ENCODE results near the gene BRD9.

- TF ChIP-seq, protein P1, sequence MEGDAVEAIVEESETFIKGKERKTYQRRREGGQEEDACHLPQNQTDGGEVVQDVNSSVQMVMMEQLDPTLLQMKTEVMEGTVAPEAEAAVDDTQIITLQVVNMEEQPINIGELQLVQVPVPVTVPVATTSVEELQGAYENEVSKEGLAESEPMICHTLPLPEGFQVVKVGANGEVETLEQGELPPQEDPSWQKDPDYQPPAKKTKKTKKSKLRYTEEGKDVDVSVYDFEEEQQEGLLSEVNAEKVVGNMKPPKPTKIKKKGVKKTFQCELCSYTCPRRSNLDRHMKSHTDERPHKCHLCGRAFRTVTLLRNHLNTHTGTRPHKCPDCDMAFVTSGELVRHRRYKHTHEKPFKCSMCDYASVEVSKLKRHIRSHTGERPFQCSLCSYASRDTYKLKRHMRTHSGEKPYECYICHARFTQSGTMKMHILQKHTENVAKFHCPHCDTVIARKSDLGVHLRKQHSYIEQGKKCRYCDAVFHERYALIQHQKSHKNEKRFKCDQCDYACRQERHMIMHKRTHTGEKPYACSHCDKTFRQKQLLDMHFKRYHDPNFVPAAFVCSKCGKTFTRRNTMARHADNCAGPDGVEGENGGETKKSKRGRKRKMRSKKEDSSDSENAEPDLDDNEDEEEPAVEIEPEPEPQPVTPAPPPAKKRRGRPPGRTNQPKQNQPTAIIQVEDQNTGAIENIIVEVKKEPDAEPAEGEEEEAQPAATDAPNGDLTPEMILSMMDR (IDR thresholded peaks at IDR 0.05 in 2 of 3, conservative IDR thresholded peaks at IDR 0.05 in 1 of 3; ENCODE audit: insufficient read depth in 2 of 3, low read depth in 1 of 3, low read length in 3 of 3): no peak
- TF ChIP-seq CTBP1 (IDR thresholded peaks at IDR 0.05; ENCODE audit: borderline replicate concordance) (no peak), ZHX1 (conservative IDR thresholded peaks at IDR 0.05; ENCODE audit: low read length) (no peak), NR1H2 (CRISPR knock-in tag; IDR thresholded peaks at IDR 0.05) (no peak), RBBP5 (IDR thresholded peaks at IDR 0.05; ENCODE audit: borderline replicate concordance, insufficient read depth, low read length, poor library complexity, severe bottlenecking) (no peak), ARNT (IDR thresholded peaks at IDR 0.05) (no peak), ZNF184 (CRISPR knock-in tag; IDR thresholded peaks at IDR 0.05) (no peak), RAD21 (CRISPR knock-in tag; conservative IDR thresholded peaks at IDR 0.05 in 1 of 2, IDR thresholded peaks at IDR 0.05 in 1 of 2) (no peak), ZNF830 (CRISPR knock-in tag; IDR thresholded peaks at IDR 0.05) (no peak), EZH2 (IDR thresholded peaks at IDR 0.05; ENCODE audit: borderline replicate concordance, low read depth, low read length) (no peak)
- TF ChIP-seq, protein P2, sequence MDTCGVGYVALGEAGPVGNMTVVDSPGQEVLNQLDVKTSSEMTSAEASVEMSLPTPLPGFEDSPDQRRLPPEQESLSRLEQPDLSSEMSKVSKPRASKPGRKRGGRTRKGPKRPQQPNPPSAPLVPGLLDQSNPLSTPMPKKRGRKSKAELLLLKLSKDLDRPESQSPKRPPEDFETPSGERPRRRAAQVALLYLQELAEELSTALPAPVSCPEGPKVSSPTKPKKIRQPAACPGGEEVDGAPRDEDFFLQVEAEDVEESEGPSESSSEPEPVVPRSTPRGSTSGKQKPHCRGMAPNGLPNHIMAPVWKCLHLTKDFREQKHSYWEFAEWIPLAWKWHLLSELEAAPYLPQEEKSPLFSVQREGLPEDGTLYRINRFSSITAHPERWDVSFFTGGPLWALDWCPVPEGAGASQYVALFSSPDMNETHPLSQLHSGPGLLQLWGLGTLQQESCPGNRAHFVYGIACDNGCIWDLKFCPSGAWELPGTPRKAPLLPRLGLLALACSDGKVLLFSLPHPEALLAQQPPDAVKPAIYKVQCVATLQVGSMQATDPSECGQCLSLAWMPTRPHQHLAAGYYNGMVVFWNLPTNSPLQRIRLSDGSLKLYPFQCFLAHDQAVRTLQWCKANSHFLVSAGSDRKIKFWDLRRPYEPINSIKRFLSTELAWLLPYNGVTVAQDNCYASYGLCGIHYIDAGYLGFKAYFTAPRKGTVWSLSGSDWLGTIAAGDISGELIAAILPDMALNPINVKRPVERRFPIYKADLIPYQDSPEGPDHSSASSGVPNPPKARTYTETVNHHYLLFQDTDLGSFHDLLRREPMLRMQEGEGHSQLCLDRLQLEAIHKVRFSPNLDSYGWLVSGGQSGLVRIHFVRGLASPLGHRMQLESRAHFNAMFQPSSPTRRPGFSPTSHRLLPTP (IDR thresholded peaks at IDR 0.05; ENCODE audit: borderline replicate concordance, extremely low read depth, insufficient read length): no peak
Observed at GRCh38 chr5:908172-908571, 15.6 kb upstream of the BRD9 start.

Data from K562 (cell line).